Neural progenitor cell (in vitro differentiated cells): ENCODE measurements around the gene RCSD1.

ENCODE experiments used
- CTCF ChIP-seq: fragments of 200-600 bp; sonication (generic); IDR thresholded peaks from 2 replicates; pipeline ENCODE4 v1.5.1; 2017; ENCODE audit warnings: antibody characterized with exemption, mild to moderate bottlenecking
- EZH2phosphoT487 ChIP-seq: fragments of 200-600 bp; sonication (generic); IDR thresholded peaks from 2 replicates; pipeline ENCODE4 v1.6.1; 2017; ENCODE audit warnings: antibody characterized with exemption

GRCh38 chr1:167705250-167705649, 75.2 kb downstream of the RCSD1 start:
- TF ChIP-seq CTCF (no peak), EZH2phosphoT487 (no peak)
